ENCODE results near the gene PAPPA. TPM values are rescaled to one million over a fixed set of nuclear protein-coding genes. Genes with fewer than 3 reads are reported as not detected.

PAPPA gene
- total RNA-seq, 1 experiment from 2014 or later = not detected

GRCh38 chr9:116152941-116153764, 438 bp upstream of the PAPPA start:
- no peak for DNase-seq (ENCODE audit: low spot score)

- no peak for DNase-seq (ENCODE audit: low spot score)
Observed at GRCh38 chr9:116154334-116154975, 864 bp downstream of the PAPPA start.

- no peak for DNase-seq (ENCODE audit: low spot score)
Observed at GRCh38 chr9:116154976-116155697, 1.5 kb downstream of the PAPPA start.

GRCh38 chr9:116155698-116156039, 2.1 kb downstream of the PAPPA start:
- DNase-seq (ENCODE audit: low spot score) = no peak

- DNase-seq (ENCODE audit: low spot score) = no peak
Observed at GRCh38 chr9:116156621-116157314, 3.2 kb downstream of the PAPPA start.

- DNase-seq (ENCODE audit: low spot score) = no peak
Observed at GRCh38 chr9:116157436-116158138, 4.0 kb downstream of the PAPPA start.

GRCh38 chr9:116160676-116161571, 7.3 kb downstream of the PAPPA start:
- no peak for DNase-seq (ENCODE audit: low spot score)

GRCh38 chr9:116162241-116162781, 8.7 kb downstream of the PAPPA start:
- no peak for DNase-seq (ENCODE audit: low spot score)

GRCh38 chr9:116163293-116164055, 9.9 kb downstream of the PAPPA start:
- no peak for DNase-seq (ENCODE audit: low spot score)

- DNase-seq (ENCODE audit: low spot score) = no peak
Observed at GRCh38 chr9:116165912-116166311, 12.3 kb downstream of the PAPPA start.

GRCh38 chr9:116166713-116167112, 13.1 kb downstream of the PAPPA start:
- no peak for DNase-seq (ENCODE audit: low spot score)

- DNase-seq (ENCODE audit: low spot score) = no peak
Observed at GRCh38 chr9:116168231-116168630, 14.6 kb downstream of the PAPPA start.

GRCh38 chr9:116172216-116172615, 18.6 kb downstream of the PAPPA start:
- no peak for DNase-seq (ENCODE audit: low spot score)

- no peak for DNase-seq (ENCODE audit: low spot score)
Observed at GRCh38 chr9:116174347-116174746, 20.8 kb downstream of the PAPPA start.

- DNase-seq (ENCODE audit: low spot score) = no peak
Observed at GRCh38 chr9:116175614-116176013, 22.0 kb downstream of the PAPPA start.

- no peak for DNase-seq (ENCODE audit: low spot score)
Observed at GRCh38 chr9:116178481-116179211, 25.1 kb downstream of the PAPPA start.

GRCh38 chr9:116179568-116179967, 26.0 kb downstream of the PAPPA start:
- no peak for DNase-seq (ENCODE audit: low spot score)

- DNase-seq (ENCODE audit: low spot score) = no peak
Observed at GRCh38 chr9:116181853-116182610, 28.4 kb downstream of the PAPPA start.

Data from A172 (cell line).